HG02798 (cell line): Measurements from ENCODE around the gene CCDC73.
"Not testable (repeated sequence)": the region's sequence is repeated elsewhere in the genome, so short reads cannot be mapped to it uniquely, and the experiment has no call there.

ENCODE experiments used
- ATAC-seq: cut with Tn5 transposase; IDR thresholded peaks from one replicate; pipeline ENCODE4 v1.9.1; 2021; ENCODE audit warnings: mild to moderate bottlenecking; ENCODE audit not compliant: unreplicated experiment, poor library complexity

The CCDC73 gene

DNA sequence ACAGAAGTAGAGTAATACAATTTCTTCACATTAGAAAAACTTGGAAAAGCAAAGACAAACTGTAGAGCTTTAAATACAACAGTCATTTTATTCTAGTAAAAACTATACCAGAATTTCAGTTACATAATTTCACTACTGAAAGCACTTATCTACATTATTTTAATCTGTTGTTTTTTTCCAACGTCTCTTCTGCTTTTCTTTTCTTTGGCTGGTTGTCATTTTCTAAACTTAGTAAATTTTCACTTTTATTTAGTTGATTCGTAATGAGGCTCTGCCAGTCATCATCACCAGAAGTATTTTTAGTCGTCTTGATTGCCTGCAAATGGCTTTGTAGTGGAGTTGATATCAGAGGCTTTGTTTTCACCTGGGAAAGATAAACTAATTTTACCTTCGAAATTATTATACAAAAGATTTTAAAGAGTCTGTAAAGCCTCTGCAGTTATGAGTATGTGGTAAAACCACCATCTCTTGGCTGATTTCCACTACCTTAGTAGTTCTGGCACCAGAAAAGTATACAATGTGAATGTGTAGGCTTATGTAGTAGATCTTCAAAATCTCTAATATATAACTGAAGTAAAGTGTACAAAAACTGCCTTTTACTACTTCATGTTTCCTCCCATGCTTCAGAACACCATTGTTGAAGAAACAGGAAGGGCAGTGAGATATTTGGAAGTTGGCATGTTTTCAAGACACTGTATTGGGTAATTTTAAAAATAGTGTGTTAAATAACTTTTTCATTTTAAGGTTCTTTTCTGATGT, 191.6 kb downstream of the CCDC73 start:
- ATAC-seq, result no peak

GRCh38 chr11:32597921-32598320, 196.5 kb downstream of the CCDC73 start:
- ATAC-seq, result no peak

GRCh38 chr11:32596114-32596513, 198.3 kb downstream of the CCDC73 start:
- not testable (repeated sequence) for ATAC-seq

- no peak for ATAC-seq
These were observed 200.2 kb downstream of the CCDC73 start for GRCh38 chr11:32594272-32594671.

- ATAC-seq, result no peak
These were observed 207.8 kb downstream of the CCDC73 start for GRCh38 chr11:32586576-32587190.

DNA sequence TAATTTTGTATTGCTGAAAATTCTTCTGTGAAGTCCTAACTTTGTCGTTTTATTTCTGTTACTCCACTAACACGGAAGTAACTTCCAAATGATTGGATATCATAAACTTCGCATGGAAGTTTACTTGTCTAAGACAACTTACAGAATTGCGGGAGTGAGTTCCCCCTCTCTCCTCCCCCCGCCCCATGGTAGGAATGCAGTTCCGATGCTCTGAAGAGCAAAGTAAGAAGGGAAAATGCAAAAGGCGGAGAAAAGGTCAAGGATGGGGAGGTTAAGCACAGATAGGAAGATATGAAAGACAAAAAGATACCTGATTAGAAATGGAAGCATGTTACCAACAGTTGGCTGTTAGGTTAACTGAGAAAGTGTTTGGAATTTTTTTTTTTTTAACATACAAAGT, 209.5 kb downstream of the CCDC73 start:
- ATAC-seq, result no peak

- peak; percentile 99 for ATAC-seq
These were observed 210.8 kb downstream of the CCDC73 start, which contains the start of gene EIF3M for GRCh38 chr11:32583459-32584271. EIF3M (plus strand) TSS chr11:32583831; CDS start chr11:32583888, 57 bp downstream.

DNA sequence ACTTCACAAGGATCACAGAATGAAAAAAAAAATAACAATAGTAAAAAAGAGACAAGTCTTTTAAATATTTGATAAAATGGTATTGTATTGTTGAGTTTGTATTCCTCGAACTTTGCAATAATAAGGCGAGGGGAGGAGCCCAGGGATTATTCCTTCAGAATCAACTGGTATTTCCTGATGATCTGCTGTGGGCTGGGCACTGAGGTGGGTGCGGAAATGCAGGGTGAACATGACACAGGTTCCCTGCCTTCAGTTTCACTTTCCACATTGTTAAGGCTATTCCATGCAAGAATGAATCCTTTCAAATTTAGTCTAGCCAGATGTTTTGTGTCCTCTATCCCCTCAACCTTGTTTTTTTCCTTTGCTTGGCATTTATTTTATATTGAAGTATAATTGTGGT, 212.9 kb downstream of the CCDC73 start:
- no peak for ATAC-seq

- ATAC-seq, result no peak
These were observed 213.5 kb downstream of the CCDC73 start for GRCh38 chr11:32580967-32581366.

GRCh38 chr11:32576456-32576855, 218.0 kb downstream of the CCDC73 start:
- ATAC-seq, result no peak

DNA sequence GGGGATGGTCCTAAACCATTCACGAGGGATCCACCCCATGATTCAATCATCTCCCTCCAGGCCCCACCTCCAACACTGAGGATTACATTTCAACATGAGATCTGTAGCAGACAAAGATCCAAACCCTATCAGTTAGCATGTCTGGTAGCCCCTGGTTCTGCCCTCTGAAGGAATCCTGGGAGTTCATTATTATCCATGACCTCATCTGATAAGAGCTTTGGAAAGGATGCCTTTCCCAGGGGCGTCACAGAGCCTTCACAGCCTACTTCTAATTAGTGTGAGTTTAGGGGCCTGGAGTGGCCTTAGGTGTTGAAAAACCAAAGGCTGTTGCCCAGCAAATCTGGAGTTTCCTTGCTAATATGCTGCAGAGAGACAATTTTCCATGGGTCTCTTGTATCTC, 219.4 kb downstream of the CCDC73 start:
- ATAC-seq, result no peak

- no peak for ATAC-seq
These were observed 220.0 kb downstream of the CCDC73 start for GRCh38 chr11:32574421-32574820.

DNA sequence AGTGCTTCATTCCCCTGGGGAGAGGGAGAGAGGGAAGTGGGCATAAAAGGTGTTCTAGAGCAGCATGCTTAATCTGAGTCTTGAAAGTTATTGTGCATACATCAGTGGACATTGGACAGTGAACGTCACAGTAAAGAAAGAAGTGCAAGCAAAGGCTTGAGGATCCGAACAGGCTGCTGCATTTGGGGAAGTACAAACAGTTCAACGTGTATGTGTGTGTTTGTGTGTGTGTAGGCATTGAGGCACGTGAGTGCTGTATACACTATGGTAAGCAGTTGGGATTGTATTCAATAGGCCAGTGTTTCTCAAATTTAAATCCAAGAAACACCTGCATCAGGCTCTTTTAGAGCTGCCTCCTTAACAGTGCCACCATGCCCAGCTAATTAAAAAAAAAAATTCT, 221.2 kb downstream of the CCDC73 start:
- no peak for ATAC-seq

GRCh38 chr11:32571039-32571438, 223.4 kb downstream of the CCDC73 start:
- ATAC-seq, result no peak

DNA sequence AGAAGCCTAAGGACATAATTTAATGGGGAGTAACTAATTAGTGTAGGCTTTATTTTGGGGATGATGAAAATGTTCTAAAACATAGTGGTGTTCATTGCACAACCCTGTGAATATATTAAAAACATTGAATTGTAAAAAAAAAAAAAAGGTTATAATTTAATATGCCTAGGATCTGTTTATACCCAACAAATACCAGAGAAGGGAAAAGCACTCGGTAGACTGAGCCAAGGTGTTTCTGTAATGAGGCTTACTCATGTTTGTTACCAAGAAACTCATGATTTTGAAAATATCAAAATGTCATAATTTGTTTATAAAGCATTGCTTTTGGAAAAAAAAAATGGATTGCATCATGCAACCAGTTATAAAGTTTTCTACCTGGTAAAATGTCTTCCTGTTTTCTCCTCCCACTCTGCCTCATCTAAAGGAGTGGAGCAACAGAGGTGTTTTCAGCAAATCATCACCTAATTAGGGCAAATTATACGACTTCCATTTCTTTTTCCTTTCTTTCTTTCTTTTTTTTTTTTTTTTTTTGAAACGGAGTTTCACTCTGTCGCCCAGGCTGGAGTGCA, 225.1 kb downstream of the CCDC73 start:
- no peak for ATAC-seq

- no peak for ATAC-seq
These were observed 227.3 kb downstream of the CCDC73 start for GRCh38 chr11:32567154-32567553.

- no peak for ATAC-seq
These were observed 227.9 kb downstream of the CCDC73 start for GRCh38 chr11:32566517-32566916.

GRCh38 chr11:32563600-32563959, 230.9 kb downstream of the CCDC73 start:
- ATAC-seq, result no peak

DNA sequence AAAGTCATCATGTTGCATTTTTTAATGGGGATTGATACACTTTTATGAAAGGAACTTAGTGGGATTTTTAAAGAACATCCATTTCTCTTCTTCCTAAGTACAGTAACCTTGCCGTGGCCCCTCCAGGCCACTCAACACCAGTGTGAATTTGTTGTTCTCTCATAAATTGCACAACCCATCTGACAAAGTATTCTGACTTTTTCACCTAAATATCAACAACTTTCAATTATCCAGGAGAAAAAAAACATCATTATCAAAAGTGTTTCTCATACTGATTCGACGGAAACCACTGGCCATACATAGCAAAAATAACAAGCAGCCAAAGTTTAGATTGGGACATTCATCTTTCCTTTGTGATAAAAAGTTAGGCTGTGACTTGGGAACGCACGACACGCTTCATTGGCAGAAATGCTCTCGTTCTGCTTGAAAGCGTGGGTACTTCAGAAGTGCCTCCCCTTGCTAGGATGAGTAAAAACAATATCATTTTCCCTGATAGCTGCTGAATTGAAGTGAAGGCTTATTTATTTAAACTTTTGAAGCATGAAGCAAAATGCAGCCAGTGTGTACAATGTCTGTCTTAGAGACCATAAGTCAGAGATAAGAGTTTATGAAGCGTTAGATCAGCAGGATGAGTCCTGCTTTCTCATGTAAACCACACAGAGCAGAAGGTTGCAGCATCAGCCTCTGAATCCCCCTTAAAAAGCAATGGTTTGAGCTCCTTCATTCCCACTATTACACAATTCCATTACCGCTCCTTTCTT, 231.4 kb downstream of the CCDC73 start:
- ATAC-seq, result no peak

- no peak for ATAC-seq
These were observed 232.6 kb downstream of the CCDC73 start for GRCh38 chr11:32561835-32562234.
